ENCODE results near the gene FAM89A.

GRCh38 chr1:231053493-231054162 lies 13.6 kb upstream of the FAM89A start:
- TF ChIP-seq CTCF (IDR thresholded peaks at IDR 0.05; ENCODE audit: low read depth, low read length, poor library complexity, severe bottlenecking) (no peak), EZH2phosphoT487 (IDR thresholded peaks at IDR 0.05; ENCODE audit: borderline replicate concordance, low read length) (no peak)

Data from DOHH2 (cell line).